OCI-M2 (cell line): ENCODE data around the gene OSER1.

Experiments
- DNase-seq: peaks from one replicate; lab custom pipeline; 2025; ENCODE audit not compliant: unreplicated experiment; lab: John Stamatoyannopoulos, UW

The OSER1 gene

DNA sequence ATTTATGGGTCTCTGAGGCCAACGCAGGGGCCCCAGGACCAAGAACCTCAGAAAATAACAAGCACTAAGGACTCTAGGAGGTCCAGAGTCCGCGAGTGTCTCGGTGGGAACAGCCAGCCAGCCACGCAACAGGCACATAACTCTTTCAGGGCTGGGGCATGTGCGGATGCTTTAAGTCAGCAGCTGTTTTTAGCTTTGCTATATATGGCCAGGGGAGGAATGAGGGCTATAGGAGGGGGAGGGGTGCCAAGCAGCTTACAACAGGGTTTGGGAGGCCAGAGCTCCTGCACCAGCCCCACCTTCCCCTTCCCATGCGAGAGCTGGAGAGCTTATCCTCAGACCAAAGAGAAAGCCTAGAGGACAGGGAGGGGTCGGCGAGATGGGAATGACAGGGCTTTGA, 29.8 kb downstream of the OSER1 start:
- no peak for DNase-seq

DNA sequence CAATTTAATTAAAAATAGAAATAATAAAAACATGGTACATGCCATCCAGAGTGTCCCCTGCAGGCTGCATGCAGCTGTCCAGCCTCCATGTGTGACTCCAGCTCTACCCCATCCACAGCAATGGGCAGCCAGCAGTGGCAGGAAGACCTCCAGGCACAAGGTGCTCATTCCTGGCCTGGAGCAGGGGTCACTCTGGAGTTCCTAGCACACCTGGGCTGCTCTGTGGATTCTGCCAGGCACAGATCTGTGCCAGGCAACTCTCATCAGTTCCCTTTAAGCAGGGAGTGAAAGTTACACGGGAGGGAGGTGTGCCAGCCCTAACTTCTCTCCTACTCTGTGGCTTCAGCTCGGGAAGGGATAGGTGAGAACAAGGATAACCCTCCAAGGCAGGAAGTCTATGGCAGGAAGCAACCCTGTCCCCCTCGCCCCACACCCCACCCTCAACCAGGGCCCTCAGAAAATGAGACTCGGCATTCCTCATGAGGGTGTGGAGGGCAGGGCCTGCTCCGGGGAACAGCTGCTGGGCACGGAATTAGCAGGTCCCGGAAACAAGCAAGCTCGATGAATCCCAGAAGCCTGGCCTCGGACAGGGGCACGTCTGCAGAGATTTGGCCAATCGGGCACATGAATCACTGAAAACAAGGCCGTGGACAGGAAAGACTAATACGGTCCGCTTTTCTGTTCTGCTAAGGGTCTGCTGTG, 33.6 kb downstream of the OSER1 start:
- no peak for DNase-seq

DNA sequence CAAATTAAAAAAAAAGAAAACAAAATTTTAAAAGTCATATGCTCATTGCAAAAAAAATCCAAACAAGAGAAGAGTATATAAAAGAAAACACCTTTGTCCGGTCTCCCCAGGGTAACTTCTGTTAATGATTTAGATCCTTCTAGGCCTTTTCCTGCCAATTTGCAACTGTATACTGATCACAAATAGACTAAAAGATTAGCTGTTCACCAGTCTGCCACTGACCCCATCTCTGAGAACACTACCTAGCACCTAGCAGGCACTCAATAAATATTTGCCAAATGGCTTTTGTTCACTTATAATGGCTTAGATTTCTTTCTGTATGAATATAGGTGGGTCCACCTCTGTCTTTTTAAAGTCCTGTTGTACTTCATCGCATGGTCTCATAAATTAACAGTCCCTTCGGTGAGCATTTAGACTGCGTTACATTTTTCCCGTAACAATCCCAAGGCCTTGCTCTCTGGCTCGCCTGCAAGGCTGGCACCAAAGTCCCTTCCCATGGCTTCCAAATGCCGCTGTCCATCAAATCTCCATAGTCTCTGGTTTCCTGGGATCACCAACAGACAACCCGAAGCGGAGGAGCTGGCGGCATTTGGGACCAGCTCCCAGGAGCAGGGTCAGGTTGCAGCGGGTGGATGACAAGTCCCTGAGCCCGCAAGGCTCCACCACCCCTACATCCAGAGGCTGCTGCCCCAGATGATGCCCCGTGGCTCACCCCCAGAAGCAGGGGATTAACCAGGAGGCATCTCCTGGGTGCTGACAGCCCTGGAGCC, 35.4 kb downstream of the OSER1 start:
- DNase-seq: no peak

DNA sequence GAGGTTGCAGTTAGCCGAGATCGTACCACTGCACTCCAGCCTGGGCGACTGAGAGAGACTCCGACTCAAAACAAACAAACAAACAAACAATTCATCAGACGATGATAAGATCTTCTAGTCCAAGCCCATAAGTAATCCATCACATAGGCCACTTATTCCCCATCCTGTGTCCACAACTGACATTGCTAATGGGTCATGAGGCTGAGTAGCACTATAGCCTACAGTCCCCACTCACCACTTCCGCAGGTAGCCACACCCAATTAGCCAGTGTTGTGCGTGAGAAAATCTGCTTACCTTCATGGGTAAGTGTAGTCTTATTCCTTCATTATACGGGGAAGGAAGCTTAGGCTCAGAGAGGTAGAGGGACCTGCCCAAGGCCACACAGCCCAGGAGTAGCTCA, 36.7 kb downstream of the OSER1 start:
- no peak for DNase-seq

DNA sequence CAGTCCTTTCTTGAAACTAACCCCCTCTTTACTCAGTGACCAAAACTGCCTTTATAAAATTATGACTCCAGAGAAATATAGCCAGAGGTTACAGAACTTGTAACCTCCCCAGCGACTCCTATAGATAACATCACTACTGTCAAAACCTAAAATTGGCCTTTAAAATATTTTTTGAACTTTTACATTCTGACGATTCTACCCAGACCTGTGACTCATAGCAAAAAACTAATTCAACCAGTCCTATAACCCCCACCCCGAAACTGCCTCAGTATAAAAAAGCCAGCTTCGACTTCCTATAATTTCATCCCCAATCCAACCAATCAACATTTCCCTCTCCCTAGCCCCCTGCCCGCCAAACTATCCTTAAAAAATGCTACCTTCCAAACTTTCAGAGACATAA, 37.5 kb downstream of the OSER1 start:
- DNase-seq: no peak

DNA sequence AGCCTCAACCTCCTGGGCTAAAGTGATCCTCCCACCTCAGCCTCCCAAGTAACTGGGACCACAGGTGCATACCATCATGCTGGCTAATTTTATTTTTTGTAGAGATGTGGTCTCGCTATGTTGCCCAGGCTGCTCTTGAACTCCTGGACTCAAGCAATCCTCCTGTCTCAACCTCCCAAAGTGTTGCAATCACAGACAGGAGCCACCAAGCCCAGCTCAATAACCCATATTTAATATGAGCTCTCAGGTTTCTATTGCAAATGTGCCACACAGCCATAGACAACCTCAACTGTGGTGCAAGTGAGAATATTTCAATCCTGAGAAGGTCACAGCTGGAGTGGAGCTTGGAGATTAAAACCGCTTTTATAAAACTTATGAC, 38.0 kb downstream of the OSER1 start:
- no peak for DNase-seq

DNA sequence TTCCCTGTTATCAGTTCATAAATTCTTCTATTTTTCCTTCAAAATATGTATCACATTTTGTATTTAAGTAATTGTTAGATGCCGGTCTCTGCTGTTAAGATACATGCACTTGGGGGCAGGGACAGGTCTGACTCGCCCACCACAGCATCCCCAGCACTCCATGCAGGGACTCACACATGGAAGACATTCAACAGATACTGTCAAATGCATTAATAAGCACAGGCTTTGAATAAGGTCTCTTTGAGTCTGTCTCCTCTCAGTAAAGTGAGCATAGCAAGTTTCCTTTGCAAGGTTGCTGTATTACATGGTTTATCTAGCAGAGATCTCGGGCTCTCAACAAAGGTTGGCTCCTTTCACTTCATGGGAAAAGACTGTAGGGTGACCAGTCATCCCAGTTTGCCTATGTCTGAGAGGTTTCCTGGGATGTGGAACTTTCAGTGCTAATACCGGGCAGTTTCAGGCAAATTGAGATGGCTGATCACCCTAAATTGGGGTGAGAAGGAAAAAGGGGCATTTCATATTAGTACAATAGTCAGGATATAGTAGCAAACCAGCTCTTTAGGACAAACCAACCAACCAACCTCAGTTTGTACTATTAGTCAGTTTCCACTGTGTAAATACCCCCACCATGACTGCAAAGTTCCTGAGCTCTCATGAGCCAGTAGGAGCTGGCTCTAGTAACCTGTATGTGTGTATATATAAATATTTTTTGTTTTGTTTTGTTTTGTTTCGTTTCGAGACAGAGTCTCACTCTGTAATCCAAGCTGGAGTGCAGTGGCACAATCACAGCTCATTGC, 38.6 kb downstream of the OSER1 start:
- no peak for DNase-seq

DNA sequence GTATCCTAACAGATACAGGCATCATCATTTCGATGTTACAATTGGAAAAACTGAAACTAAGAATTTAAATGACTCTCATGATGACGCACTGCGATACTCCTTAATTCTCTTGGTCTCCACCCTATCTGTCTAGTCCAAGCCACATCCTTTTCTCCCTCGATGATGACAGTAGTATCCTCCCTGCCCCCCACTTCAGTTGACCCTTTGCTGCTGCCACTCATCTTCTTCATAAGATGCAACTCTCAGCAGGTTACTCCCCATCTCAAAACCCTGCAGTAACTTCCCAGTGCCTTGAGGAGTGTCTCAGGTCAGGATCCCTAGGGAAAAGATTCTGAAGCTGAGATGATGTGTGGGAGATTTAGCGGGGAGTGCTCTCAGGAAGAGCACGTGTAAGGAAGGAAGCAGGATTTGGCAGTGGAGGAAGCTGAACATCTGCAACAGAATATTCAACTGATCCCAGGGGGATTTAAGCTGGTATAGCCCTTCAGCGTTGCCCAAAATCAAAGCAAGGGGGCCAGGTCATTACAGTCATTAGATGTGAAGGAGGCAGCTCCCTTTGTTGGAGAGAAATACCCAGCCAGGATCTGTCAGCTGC, 39.7 kb downstream of the OSER1 start:
- no peak for DNase-seq

DNA sequence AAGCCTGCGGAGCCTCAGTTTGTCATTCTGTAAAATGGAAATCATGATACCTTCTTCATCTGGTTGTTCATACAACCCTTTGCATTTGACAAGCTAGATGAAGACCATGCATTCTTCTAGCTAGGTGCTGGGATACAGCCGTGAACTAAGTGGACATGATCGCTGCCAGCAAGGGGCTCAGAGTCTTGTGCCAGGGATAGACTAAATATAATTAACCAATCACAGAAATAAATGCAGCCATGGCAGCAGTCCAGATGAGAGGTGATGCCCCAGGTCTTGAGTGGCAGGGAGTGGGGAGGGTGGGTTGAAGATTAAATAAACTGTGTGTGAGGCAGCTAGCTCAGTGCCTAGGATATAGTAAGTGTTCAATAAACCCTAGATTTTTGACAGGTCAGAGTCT, 42.8 kb downstream of the OSER1 start:
- DNase-seq: no peak

DNA sequence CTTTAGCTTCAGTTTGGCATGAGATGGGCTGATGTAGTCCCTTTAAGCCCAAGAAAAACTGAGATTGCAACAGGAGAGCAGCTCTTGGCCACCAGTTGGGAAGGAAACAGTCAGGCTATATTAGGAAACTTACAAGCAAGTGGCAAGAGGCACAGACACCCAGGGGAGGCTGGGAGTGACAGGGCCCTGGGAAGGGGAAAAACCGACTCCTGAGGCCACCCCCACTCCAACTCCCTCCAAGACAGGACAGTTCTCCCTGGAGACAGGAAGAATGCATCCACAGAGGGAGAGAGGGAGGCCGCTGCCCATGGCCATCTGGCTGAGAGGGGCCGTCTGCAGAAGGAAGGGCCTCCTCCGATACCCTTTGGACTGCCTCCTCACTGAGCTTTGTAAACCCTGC, 44.1 kb downstream of the OSER1 start:
- no peak for DNase-seq

DNA sequence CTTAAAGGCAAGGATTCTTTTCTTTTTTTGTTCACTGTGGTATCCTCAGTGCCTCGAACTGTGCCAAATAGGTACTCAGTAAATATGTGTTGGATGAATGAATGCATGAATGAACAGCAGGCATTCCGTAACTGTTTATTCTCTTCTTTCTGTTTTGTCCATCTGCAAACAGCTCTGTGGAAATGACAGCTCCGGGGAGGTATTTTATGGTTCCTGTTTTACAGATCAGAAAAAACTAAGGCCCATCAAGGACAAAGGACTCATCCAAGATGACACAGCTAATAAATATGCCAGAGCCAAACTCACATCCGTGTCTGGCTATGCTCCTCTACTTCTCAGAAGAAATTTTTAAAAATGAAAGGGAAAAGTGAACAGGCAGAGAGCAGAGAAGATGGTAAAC, 44.6 kb downstream of the OSER1 start:
- DNase-seq: no peak

DNA sequence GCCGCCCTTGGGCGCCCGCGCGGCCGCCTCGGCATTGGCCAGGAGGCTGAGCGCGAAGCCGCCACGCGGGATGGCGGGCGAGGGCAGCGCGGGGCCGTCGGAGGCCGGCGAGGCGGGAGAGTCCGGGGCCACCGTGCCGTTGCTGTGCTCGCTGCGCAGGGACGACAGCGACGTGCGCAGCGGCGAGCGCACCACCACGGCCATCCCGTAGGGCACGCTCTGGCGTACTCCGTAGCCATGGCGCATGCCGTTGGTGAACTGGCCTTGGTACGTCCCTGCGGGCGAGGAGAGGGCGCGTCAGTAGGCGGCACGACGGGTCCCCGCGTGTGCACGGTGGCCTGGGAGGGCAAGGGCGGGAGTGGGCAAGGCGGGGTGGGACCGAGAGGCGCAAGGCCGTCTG, 50.4 kb downstream of the OSER1 start:
- DNase-seq: no peak

DNA sequence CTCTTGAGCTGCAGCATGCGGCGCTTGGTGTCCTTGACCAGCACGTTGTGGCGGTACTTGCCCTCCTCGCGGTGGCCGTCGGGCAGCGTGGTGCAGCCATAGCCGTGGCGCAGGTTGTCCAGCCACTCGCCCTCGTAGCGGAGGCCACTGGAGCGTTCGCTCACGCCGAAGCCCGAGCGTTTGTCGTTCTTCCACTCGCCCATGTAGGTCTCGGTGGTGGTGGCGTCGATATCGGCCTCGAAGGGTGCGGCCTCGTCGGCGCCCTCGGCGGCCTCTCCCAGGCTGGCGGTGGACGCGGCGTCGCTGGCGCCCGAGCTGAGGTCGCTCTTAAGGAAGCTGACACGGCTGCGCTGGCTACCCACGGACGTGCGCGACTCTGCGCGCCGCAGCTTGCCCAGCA, 50.9 kb downstream of the OSER1 start:
- DNase-seq: no peak

DNA sequence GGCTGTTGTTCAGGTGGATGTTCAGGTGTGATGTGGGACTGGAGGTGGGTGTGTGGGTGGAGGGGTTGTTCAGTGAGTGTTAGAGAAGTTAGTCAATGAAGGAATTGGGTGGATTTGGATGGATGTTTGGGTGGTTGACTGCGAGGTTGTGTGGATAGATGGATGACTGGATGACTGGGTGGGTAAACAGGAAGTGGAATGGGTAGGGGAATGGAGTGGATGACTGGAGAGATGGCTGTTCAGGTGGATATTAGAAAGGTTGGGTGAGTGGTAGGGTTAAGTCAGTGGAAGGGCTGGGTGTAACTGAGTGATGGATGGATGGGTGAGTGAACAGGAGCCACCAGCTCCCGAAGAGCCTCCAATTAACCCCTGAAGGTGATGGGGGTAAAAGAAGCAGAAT, 51.4 kb downstream of the OSER1 start:
- DNase-seq: no peak

DNA sequence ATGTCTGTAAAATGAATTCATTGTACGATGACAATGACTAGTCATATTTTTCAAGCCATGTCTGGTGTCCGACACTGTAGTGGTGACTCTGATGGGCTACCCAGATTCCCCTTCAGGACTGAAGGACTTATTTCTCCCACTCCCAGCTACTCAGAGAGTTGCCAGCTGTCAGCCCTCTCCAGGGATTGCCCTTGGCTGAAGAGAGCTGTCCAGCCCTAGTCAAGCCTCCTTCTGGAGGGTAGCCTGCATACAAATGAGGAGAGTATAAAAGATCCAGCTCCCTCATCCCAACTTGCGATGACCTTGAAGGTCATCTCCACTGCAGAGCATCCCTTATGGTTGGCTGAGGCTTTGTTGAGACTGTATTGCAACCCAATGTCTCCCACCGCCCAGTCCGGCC, 53.5 kb downstream of the OSER1 start:
- no peak for DNase-seq

DNA sequence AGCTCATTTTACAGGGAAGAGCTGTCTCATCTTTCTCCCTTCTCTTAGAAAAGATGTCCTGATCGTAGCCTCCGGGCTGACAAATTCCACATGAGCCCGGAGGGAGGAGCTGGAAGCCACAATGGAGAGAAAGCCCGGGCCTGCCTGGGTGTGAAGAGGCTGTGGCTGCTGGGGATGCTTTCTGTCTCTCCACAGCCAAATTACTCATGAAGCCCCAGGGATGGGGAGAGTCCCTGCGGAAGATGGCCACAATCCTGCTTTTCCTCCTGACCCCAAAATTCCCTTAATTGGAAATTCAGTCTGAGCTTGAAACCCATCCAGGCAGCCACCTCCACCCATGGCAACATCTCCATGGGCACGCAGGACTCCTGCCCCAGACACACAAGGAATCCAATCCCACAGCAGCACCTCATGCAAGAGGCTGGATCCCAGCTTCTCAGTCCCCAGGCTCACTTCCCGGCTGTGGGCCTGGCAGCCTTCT, 56.0 kb downstream of the OSER1 start:
- DNase-seq: no peak

DNA sequence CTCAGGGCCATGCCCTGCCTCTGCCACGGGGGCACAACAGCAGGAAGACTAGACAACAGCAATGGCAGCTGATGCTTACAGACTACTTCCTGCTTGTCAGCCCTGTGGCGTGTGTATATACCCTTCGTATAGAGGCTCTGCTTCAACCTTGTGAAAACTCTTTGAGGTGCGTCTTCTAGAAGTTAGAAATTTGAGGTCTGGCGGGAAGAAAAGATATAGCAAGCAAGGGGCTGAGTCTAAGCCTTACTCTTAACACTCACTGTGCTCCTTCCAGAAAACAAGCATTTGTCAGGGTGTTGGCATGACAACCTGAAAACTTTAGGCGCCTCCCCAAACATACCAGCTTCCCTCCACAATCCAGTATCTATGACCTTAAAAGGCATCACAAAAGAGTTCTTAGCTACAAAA, 56.9 kb downstream of the OSER1 start:
- no peak for DNase-seq

DNA sequence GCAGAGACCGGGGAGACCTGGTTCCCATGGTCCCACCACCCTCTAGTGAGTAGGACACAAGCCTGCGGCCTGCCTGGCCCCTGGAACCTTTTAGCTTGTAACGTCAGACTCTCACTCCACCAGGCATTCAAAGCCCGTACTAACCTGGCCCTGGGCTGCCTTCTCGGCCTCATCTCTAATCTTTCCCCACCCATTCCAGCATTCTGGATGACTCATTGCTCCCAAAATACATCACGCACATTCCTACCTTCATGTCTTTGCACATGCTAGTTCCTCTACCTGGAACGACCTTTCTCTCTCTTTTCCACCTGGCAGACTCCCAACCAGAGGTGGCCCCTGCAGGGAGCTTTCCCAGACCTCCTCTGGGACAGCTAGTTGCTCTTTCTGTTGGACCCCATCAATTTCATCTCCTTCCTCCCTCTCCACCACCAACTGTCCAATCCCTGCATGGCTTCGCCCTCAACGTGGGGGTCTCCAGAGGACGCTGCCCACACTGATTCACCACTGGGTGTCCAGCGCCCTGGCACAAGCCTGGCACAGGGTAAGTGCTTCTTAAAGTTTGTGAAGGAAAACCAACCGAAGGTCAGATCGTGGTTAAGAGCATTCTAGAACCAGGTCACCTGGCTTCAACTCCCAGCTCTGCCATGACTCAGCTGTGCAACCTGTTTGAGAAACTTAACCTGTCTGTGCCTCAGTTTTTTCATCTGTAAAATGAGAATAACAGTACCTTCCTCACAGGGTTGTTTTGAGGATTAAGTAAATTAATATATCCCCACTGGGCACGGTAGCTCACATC, 58.8 kb downstream of the OSER1 start:
- DNase-seq: no peak

DNA sequence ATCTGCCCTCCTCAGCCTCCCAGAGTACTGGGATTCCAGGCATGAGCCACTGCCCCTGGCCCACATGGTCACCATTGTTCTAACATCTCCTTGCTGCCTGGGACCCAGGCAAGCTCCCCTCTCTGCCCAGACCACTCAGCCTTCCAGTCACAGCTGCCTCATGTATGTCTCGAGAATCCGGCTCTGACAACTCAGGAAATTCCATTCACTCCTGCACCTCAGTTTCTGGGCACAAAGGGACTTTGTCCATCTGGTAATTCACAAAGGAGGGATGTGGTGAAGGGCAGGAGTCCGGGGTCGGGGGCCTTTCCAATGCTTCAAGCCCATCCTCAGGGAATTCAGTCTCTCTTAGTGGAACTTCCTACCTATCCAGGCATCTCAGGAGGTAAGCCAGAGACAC, 64.3 kb downstream of the OSER1 start:
- no peak for DNase-seq
